Esophagus (tissue), 2 donors: ENCODE data around the gene POLDIP2. TPM values are rescaled to one million over a fixed set of nuclear protein-coding genes. Genes with fewer than 3 reads are reported as not detected.

ENCODE experiments used
- H3K27ac ChIP-seq, 2 donors: one replicate each; pipeline ENCODE4 v1.5.1; 2013; ENCODE audit warnings: low read depth in 2 of 2, mild to moderate bottlenecking in 2 of 2, inconsistent platforms in 1 of 2, low read length in 1 of 2, moderate library complexity in 1 of 2
- H3K27me3 ChIP-seq, 2 donors: one replicate each; pipeline ENCODE4 v1.6.1; 2013; ENCODE audit warnings: low read length in 2 of 2, control low read depth in 1 of 2, mild to moderate bottlenecking in 1 of 2; ENCODE audit not compliant: insufficient read depth in 2 of 2, control insufficient read depth in 1 of 2
- H3K36me3 ChIP-seq, 2 donors: one replicate each; pipeline ENCODE4 v1.6.1; 2013; ENCODE audit warnings: low read length in 1 of 2; ENCODE audit not compliant: control insufficient read depth in 2 of 2, insufficient read depth in 2 of 2
- H3K4me1 ChIP-seq, 2 donors: one replicate each; pipeline ENCODE4 v1.6.1; 2013; ENCODE audit warnings: low read length in 1 of 2; ENCODE audit not compliant: control insufficient read depth in 2 of 2, insufficient read depth in 2 of 2
- H3K4me3 ChIP-seq, 2 donors: one replicate each; pipeline ENCODE4 v1.5.1; 2013; ENCODE audit warnings: low read length in 2 of 2, mild to moderate bottlenecking in 2 of 2, low read depth in 1 of 2, moderate library complexity in 1 of 2
- H3K9me3 ChIP-seq, 2 donors: one replicate each; pipeline ENCODE4 v1.6.1; 2013; ENCODE audit warnings: mild to moderate bottlenecking in 2 of 2, low read depth in 1 of 2, low read length in 1 of 2, moderate library complexity in 1 of 2; ENCODE audit not compliant: control insufficient read depth in 2 of 2, insufficient read depth in 1 of 2
- WGBS, 2 donors: extraction: QIAGEN DNeasy Blood & Tissue Kit; methylation state at CpG; one replicate each; pipeline ENCODE4 v1.1.7; 2013; 5-methylcytosine and 5-hydroxymethylcytosine counted together
- polyA plus RNA-seq, 2 donors: library from polyadenylated mRNA; stranded (reverse); fragments of 200-250 nt; gene quantifications; one replicate each; pipeline ENCODE4 v1.2.3, GENCODE V29; 2013
- donor health status: healthy with polysubstance abuse.
- donor health status: Bipolar disorder and iron deficiency.

The POLDIP2 gene
- polyA plus RNA-seq, 2 donors, result 29.8 to 69.3 TPM

GRCh38 chr17:28334171-28334570 is 23.2 kb downstream of the POLDIP2 start:
- Histone ChIP-seq H3K36me3 (peaks cover 0 to 10% of the 10 kb centered on the region in 2 donors), H3K4me3 (no peak overlapping the region), H3K9me3 (no peaks in the 10 kb centered on the region), H3K27ac (no peak overlapping the region), H3K27me3 (no peaks in the 10 kb centered on the region), H3K4me1 (peaks cover 0 to 1% of the 10 kb centered on the region in 2 donors)
- WGBS, 2 donors, result 61 to 69% methylated on average over 6 of the region's 6 CpGs

- H3K27ac ChIP-seq, result no peak overlapping the region
- WGBS, 2 donors, result 59 to 82% methylated on average over 1 of the region's 1 CpG
- H3K27me3 ChIP-seq, result no peaks in the 10 kb centered on the region
- peaks cover 0 to 13% of the 10 kb centered on the region in 2 donors for H3K36me3 ChIP-seq
- H3K9me3 ChIP-seq, result no peaks in the 10 kb centered on the region
- H3K4me1 ChIP-seq, result no peaks in the 10 kb centered on the region
- H3K4me3 ChIP-seq, result no peak overlapping the region
Measured at GRCh38 chr17:28333083-28333746, 24.1 kb downstream of the POLDIP2 start.

GRCh38 chr17:28331891-28332420 is 25.4 kb downstream of the POLDIP2 start:
- H3K36me3 ChIP-seq, result peaks cover 0 to 16% of the 10 kb centered on the region in 2 donors
- H3K4me1 ChIP-seq, result no peaks in the 10 kb centered on the region
- no peak overlapping the region for H3K27ac ChIP-seq
- no peaks in the 10 kb centered on the region for H3K27me3 ChIP-seq
- H3K4me3 ChIP-seq, result no peak overlapping the region
- no peaks in the 10 kb centered on the region for H3K9me3 ChIP-seq
- 79 to 90% methylated on average over 6 of the region's 6 CpGs for WGBS, 2 donors

- WGBS, 2 donors, result 83 to 94% methylated on average over 5 of the region's 5 CpGs
Measured at GRCh38 chr17:28330671-28331070, 26.7 kb downstream of the POLDIP2 start.

GRCh38 chr17:28328325-28328724 is 29.0 kb downstream of the POLDIP2 start:
- Histone ChIP-seq H3K4me3 (no peak overlapping the region), H3K9me3 (no peaks in the 10 kb centered on the region), H3K27me3 (no peaks in the 10 kb centered on the region), H3K36me3 (peaks cover 0 to 16% of the 10 kb centered on the region in 2 donors), H3K27ac (no peak overlapping the region), H3K4me1 (no peaks in the 10 kb centered on the region)
- WGBS, 2 donors, result 75 to 76% methylated on average over 4 of the region's 4 CpGs

More at GRCh38 chr17:28330671-28331070, 26.7 kb downstream of the POLDIP2 start:
- H3K4me3 ChIP-seq, result no peak overlapping the region
- H3K27me3 ChIP-seq, result no peaks in the 10 kb centered on the region
- no peak overlapping the region for H3K27ac ChIP-seq
- no peaks in the 10 kb centered on the region for H3K4me1 ChIP-seq
- H3K9me3 ChIP-seq, result no peaks in the 10 kb centered on the region
- peaks cover 0 to 16% of the 10 kb centered on the region in 2 donors for H3K36me3 ChIP-seq

- no peaks in the 10 kb centered on the region for H3K27me3 ChIP-seq
- H3K27ac ChIP-seq, result no peak overlapping the region
- no peaks in the 10 kb centered on the region for H3K4me1 ChIP-seq
- 59 to 67% methylated on average over 3 of the region's 3 CpGs for WGBS, 2 donors
- no peaks in the 10 kb centered on the region for H3K9me3 ChIP-seq
- peaks cover 0 to 16% of the 10 kb centered on the region in 2 donors for H3K36me3 ChIP-seq
- H3K4me3 ChIP-seq, result no peak overlapping the region
Measured at GRCh38 chr17:28327709-28328108, 29.6 kb downstream of the POLDIP2 start.

- Histone ChIP-seq H3K4me1 (no peaks in the 10 kb centered on the region), H3K27ac (no peak overlapping the region), H3K36me3 (peaks cover 0 to 16% of the 10 kb centered on the region in 2 donors), H3K4me3 (no peak overlapping the region), H3K27me3 (no peaks in the 10 kb centered on the region), H3K9me3 (no peaks in the 10 kb centered on the region)
- 82 to 87% methylated on average over 9 of the region's 9 CpGs for WGBS, 2 donors
Measured at GRCh38 chr17:28327031-28327607, 30.2 kb downstream of the POLDIP2 start.

GRCh38 chr17:28326114-28326513 is 31.2 kb downstream of the POLDIP2 start:
- Histone ChIP-seq H3K4me3 (no peak overlapping the region), H3K27ac (peak overlapping the region in 1 of 2 donors; percentile 27), H3K9me3 (no peaks in the 10 kb centered on the region), H3K36me3 (peaks cover 0 to 11% of the 10 kb centered on the region in 2 donors), H3K4me1 (no peaks in the 10 kb centered on the region), H3K27me3 (no peaks in the 10 kb centered on the region)
- WGBS, 2 donors, result 41 to 49% methylated on average over 7 of the region's 7 CpGs

GRCh38 chr17:28325211-28325610 is 32.1 kb downstream of the POLDIP2 start:
- Histone ChIP-seq H3K27ac (no peak overlapping the region), H3K4me3 (no peak overlapping the region), H3K9me3 (no peaks in the 10 kb centered on the region), H3K4me1 (no peaks in the 10 kb centered on the region), H3K27me3 (no peaks in the 10 kb centered on the region), H3K36me3 (peaks cover 0 to 10% of the 10 kb centered on the region in 2 donors)
- 57 to 69% methylated on average over 5 of the region's 5 CpGs for WGBS, 2 donors
